Common myeloid progenitor, CD34-positive (primary cell): ENCODE measurements around the gene CSNK2A3.
A peak's percentile ranks its signal among the peaks of the same experiment; 100 is the strongest.

Experiments used
- CTCF ChIA-PET: fragments of 350-600 bp; sonication (Branson Sonifier 250); formaldehyde crosslinking; loops from one replicate; lab custom pipeline; 2021; ENCODE audit warnings: antibody characterized with exemption; lab: Charles Lee
- POLR2A ChIA-PET: fragments of 350-600 bp; sonication (Branson Sonifier 250); formaldehyde crosslinking; loops from one replicate; lab custom pipeline; 2021; ENCODE audit warnings: antibody characterized with exemption; lab: Charles Lee
- DNase-seq, 3 donors: peaks; one replicate each; pipeline versions ENCODE4 v3.0.0 to v3.0.0-alpha.2; 2013
- H3K27ac ChIP-seq, 2 experiments: 1 replicate in 1 of 2; 2 replicates in 1 of 2; pipeline ENCODE4 v1.7.0; 2013; ENCODE audit warnings: inconsistent platforms in 2 of 2, low read length in 2 of 2, mild to moderate bottlenecking in 2 of 2, low read depth in 1 of 2, moderate library complexity in 1 of 2; ENCODE audit not compliant: severe bottlenecking in 2 of 2, insufficient read depth in 1 of 2, poor library complexity in 1 of 2
- H3K27me3 ChIP-seq, 5 experiments: replicated peaks in 2 of 5; 1 replicate in 3 of 5; 2 replicates in 2 of 5; pipeline versions ENCODE4 v1.6.1 to v1.7.0; 2013; ENCODE audit warnings: low read length in 4 of 5, mild to moderate bottlenecking in 2 of 5, moderate library complexity in 2 of 5, inconsistent platforms in 1 of 5; ENCODE audit not compliant: insufficient read depth in 5 of 5, control insufficient read depth in 4 of 5
- H3K36me3 ChIP-seq, 4 experiments: 1 replicate in 2 of 4; 2 replicates in 2 of 4; pipeline versions ENCODE4 v1.6.1 to v1.7.0; 2013; ENCODE audit warnings: low read length in 3 of 4, control low read depth in 1 of 4, mild to moderate bottlenecking in 1 of 4; ENCODE audit not compliant: control insufficient read depth in 4 of 4, insufficient read depth in 4 of 4
- H3K4me1 ChIP-seq, 4 experiments: 1 replicate in 3 of 4; 2 replicates in 1 of 4; pipeline versions ENCODE4 v1.6.1 to v1.7.1; 2013; ENCODE audit warnings: low read length in 3 of 4, mild to moderate bottlenecking in 3 of 4, control low read depth in 1 of 4, inconsistent platforms in 1 of 4, moderate library complexity in 1 of 4; ENCODE audit not compliant: control insufficient read depth in 4 of 4, insufficient read depth in 4 of 4; ENCODE audit errors: control extremely low read depth in 1 of 4
- H3K4me3 ChIP-seq, 7 experiments: 1 replicate in 4 of 7; 2 replicates in 3 of 7; pipeline versions ENCODE4 v1.5.1 to v1.7.0; 2013; ENCODE audit warnings: mild to moderate bottlenecking in 7 of 7, low read length in 6 of 7, moderate library complexity in 6 of 7, inconsistent platforms in 2 of 7, low read depth in 2 of 7, control low read depth in 1 of 7; ENCODE audit not compliant: insufficient read depth in 4 of 7, control insufficient read depth in 1 of 7; ENCODE audit errors: extremely low read depth in 1 of 7
- H3K9me3 ChIP-seq, 5 experiments: 1 replicate in 4 of 5; 2 replicates in 1 of 5; pipeline versions ENCODE4 v1.6.1 to v1.7.1; 2013; ENCODE audit warnings: low read length in 4 of 5, mild to moderate bottlenecking in 2 of 5, inconsistent platforms in 1 of 5, low read depth in 1 of 5, moderate library complexity in 1 of 5; ENCODE audit not compliant: control insufficient read depth in 4 of 5, insufficient read depth in 2 of 5; ENCODE audit errors: control extremely low read depth in 1 of 5
- WGBS: methylation state at CpG from one replicate; pipeline ENCODE4 v1.1.5; 2013; ENCODE audit not compliant: insufficient coverage; 5-methylcytosine and 5-hydroxymethylcytosine counted together

CSNK2A3 gene

GRCh38 chr11:11322101-11322500 lies 30.9 kb downstream of the CSNK2A3 start:
- CTCF ChIA-PET = no interaction called here
- H3K27ac ChIP-seq = no peak overlapping the region
- H3K27me3 ChIP-seq = no peaks in the 10 kb centered on the region
- POLR2A ChIA-PET = no interaction called here
- peaks cover 0 to 10% (median under 1%) of the 10 kb centered on the region in 4 experiments for H3K4me1 ChIP-seq
- no peak overlapping the region for H3K4me3 ChIP-seq
- DNase-seq = no peak
- no peaks in the 10 kb centered on the region for H3K36me3 ChIP-seq
- peaks cover 2 to 7% (median 4%) of the 10 kb centered on the region in 5 experiments for H3K9me3 ChIP-seq

- POLR2A ChIA-PET = no interaction called here
- WGBS = 100% methylated on average over 1 of the region's 2 CpGs
- peaks cover 0 to 13% (median under 1%) of the 10 kb centered on the region in 4 experiments for H3K4me1 ChIP-seq
Measured at GRCh38 chr11:11320825-11321224, 32.2 kb downstream of the CSNK2A3 start.

GRCh38 chr11:11318961-11319360 lies 34.1 kb downstream of the CSNK2A3 start:
- Histone ChIP-seq H3K4me1 (peaks cover 0 to 15% (median under 1%) of the 10 kb centered on the region in 4 experiments), H3K36me3 (no peaks in the 10 kb centered on the region), H3K9me3 (peaks cover 2 to 7% (median 4%) of the 10 kb centered on the region in 5 experiments), H3K27me3 (no peaks in the 10 kb centered on the region), H3K4me3 (no peak overlapping the region), H3K27ac (no peak overlapping the region)
- CTCF ChIA-PET = interaction anchor here (0.9 kb wide), 1 partner anchor 14 kb away, joined by 3 read pairs; no protein-coding TSS in a partner anchor
- WGBS = 28% methylated on average over 2 of the region's 4 CpGs
- POLR2A ChIA-PET = no interaction called here
- peak in 2 of 3 donors; percentile 25 to 30 for DNase-seq

More at GRCh38 chr11:11320825-11321224, 32.2 kb downstream of the CSNK2A3 start:
- no peak overlapping the region for H3K4me3 ChIP-seq
- DNase-seq = no peak
- no peak overlapping the region for H3K27ac ChIP-seq
- no peaks in the 10 kb centered on the region for H3K27me3 ChIP-seq
- H3K9me3 ChIP-seq = peaks cover 2 to 7% (median 4%) of the 10 kb centered on the region in 5 experiments
- CTCF ChIA-PET = no interaction called here
- H3K36me3 ChIP-seq = no peaks in the 10 kb centered on the region

- ChIA-PET CTCF (no interaction called here), POLR2A (no interaction called here)
- H3K4me1 ChIP-seq = peaks cover 0 to 18% (median under 1%) of the 10 kb centered on the region in 4 experiments
- H3K27me3 ChIP-seq = no peaks in the 10 kb centered on the region
- DNase-seq = no peak
- 100% methylated on average over 6 of the region's 7 CpGs for WGBS
- H3K4me3 ChIP-seq = no peak overlapping the region
- H3K27ac ChIP-seq = no peak overlapping the region
- peaks cover 2 to 7% (median 4%) of the 10 kb centered on the region in 5 experiments for H3K9me3 ChIP-seq
- no peaks in the 10 kb centered on the region for H3K36me3 ChIP-seq
Measured at GRCh38 chr11:11318461-11318860, 34.6 kb downstream of the CSNK2A3 start.

GRCh38 chr11:11316651-11317230 lies 36.3 kb downstream of the CSNK2A3 start:
- Histone ChIP-seq H3K27ac (no peak overlapping the region), H3K4me1 (peaks cover 0 to 26% (median under 1%) of the 10 kb centered on the region in 4 experiments), H3K36me3 (no peaks in the 10 kb centered on the region), H3K27me3 (no peaks in the 10 kb centered on the region), H3K9me3 (peaks cover 0 to 3% (median 0%) of the 10 kb centered on the region in 5 experiments), H3K4me3 (no peak overlapping the region)
- 83% methylated on average over 1 of the region's 3 CpGs for WGBS
- ChIA-PET CTCF (interaction anchor here (0.8 kb wide), 1 partner anchor 10 kb away, joined by 3 read pairs; no protein-coding TSS in a partner anchor), POLR2A (no interaction called here)
- DNase-seq = no peak

GRCh38 chr11:11313902-11314692 lies 39.0 kb downstream of the CSNK2A3 start:
- ChIA-PET CTCF (interaction anchor here (0.7 to 1.3 kb wide), 5 partner anchors 23 to 660 kb away, joined by 3 to 6 read pairs (median 3); no protein-coding TSS in a partner anchor), POLR2A (no interaction called here)
- no peak overlapping the region for H3K27ac ChIP-seq
- no peak overlapping the region for H3K4me3 ChIP-seq
- no peaks in the 10 kb centered on the region for H3K36me3 ChIP-seq
- no peak for DNase-seq
- H3K27me3 ChIP-seq = no peaks in the 10 kb centered on the region
- 98% methylated on average over 5 of the region's 6 CpGs for WGBS
- peaks cover 0 to 14% (median 3%) of the 10 kb centered on the region in 5 experiments for H3K9me3 ChIP-seq
- peaks cover 0 to 37% (median under 1%) of the 10 kb centered on the region in 4 experiments for H3K4me1 ChIP-seq
